C4-2B (cell line): ENCODE results near the gene COL4A2.

Source experiments
- CTCF ChIP-seq: fragments of 450-650 bp; conservative IDR thresholded peaks from 2 replicates; pipeline ENCODE4 v1.5.1; 2017; ENCODE audit warnings: mild to moderate bottlenecking
- ZFX ChIP-seq: fragments of 450-650 bp; IDR thresholded peaks from 2 replicates; pipeline ENCODE4 v1.6.1; 2017

- no peak for TF ChIP-seq CTCF
- TF ChIP-seq ZFX = no peak
Observed at GRCh38 chr13:110498765-110499164, 191.7 kb downstream of the COL4A2 start.
